ENCODE data around the gene TNK2. TPM values are rescaled to one million over a fixed set of nuclear protein-coding genes. Genes with fewer than 3 reads are reported as not detected.

The TNK2 gene
- total RNA-seq, 1 experiment from 2014 or later: 55.1 TPM

GRCh38 chr3:195900436-195901355 lies 7.7 kb downstream of the TNK2 start:
- H3K9ac ChIP-seq (ENCODE audit: low read length): no peak overlapping the region
- no peaks in the 10 kb centered on the region; a peak in 1 of 4 replicates for H3K36me3 ChIP-seq (ENCODE audit: control insufficient read depth in 1 of 2, insufficient read depth in 2 of 2, low read length in 2 of 2)
- peaks cover 28 to 50% of the 10 kb centered on the region in 2 experiments for H3K4me1 ChIP-seq (ENCODE audit: control insufficient read depth in 1 of 2, insufficient read depth in 2 of 2, low read length in 2 of 2)
- no peaks in the 10 kb centered on the region for H3K27me3 ChIP-seq (ENCODE audit: insufficient read depth, low read length)
- no peak overlapping the region for H3K4me3 ChIP-seq (replicated peaks in 1 of 2; ENCODE audit: low read depth in 1 of 2, low read length in 2 of 2)
- TF ChIP-seq REST (IDR thresholded peaks at IDR 0.05; ENCODE audit: low read depth): no peak
- no peak for TF ChIP-seq TCF7L2 (IDR thresholded peaks at IDR 0.05; ENCODE audit: borderline replicate concordance, extremely low read depth, insufficient read depth, insufficient read length)
- no peaks in the 10 kb centered on the region for H3K9me2 ChIP-seq (ENCODE audit: insufficient read depth)
- ATAC-seq (no peak), DNase-seq (ENCODE audit: low read depth, low spot score) (no peak)
- peaks cover 30% of the 10 kb centered on the region for H3K79me2 ChIP-seq (ENCODE audit: insufficient read depth, low read length)
- H2AFZ ChIP-seq (ENCODE audit: low read depth, low read length, poor library complexity, severe bottlenecking): no peak overlapping the region
- H4K20me1 ChIP-seq (ENCODE audit: insufficient read depth): no peaks in the 10 kb centered on the region
- POLR2A ChIA-PET: no interaction called here
- intact Hi-C loops (cut with micrococcal nuclease): no loop called here
- CTCF ChIA-PET: interaction anchor here (1.1 kb wide), 1 partner anchor 14 kb away, joined by 4 read pairs; no protein-coding TSS in a partner anchor
- RAD21 ChIA-PET (ENCODE audit: low non-redundant PET in 1 of 2, low total read pairs in 2 of 2, uncharacterized antibody in 2 of 2, unreplicated experiment in 2 of 2): no interaction called here
- BruUV-seq (replicated peaks): no TSS peak
- H3K9me3 ChIP-seq (ENCODE audit: control insufficient read depth in 1 of 2, insufficient read depth in 1 of 2, low read depth in 1 of 2, low read length in 2 of 2): no peaks in the 10 kb centered on the region
- H3K27ac ChIP-seq (ENCODE audit: low read depth, low read length): no peak overlapping the region; the same call in 1 of the 2 replicates
- H3K4me2 ChIP-seq (ENCODE audit: low read length): no peak overlapping the region

Data from HCT116 (cell line).